ENCODE results near the gene PEA15. TPM values are rescaled to one million over a fixed set of nuclear protein-coding genes. Genes with fewer than 3 reads are reported as not detected.

The PEA15 gene
- total RNA-seq, 2 donors from 2014 or later = 19.6 to 21.6 TPM

DNA sequence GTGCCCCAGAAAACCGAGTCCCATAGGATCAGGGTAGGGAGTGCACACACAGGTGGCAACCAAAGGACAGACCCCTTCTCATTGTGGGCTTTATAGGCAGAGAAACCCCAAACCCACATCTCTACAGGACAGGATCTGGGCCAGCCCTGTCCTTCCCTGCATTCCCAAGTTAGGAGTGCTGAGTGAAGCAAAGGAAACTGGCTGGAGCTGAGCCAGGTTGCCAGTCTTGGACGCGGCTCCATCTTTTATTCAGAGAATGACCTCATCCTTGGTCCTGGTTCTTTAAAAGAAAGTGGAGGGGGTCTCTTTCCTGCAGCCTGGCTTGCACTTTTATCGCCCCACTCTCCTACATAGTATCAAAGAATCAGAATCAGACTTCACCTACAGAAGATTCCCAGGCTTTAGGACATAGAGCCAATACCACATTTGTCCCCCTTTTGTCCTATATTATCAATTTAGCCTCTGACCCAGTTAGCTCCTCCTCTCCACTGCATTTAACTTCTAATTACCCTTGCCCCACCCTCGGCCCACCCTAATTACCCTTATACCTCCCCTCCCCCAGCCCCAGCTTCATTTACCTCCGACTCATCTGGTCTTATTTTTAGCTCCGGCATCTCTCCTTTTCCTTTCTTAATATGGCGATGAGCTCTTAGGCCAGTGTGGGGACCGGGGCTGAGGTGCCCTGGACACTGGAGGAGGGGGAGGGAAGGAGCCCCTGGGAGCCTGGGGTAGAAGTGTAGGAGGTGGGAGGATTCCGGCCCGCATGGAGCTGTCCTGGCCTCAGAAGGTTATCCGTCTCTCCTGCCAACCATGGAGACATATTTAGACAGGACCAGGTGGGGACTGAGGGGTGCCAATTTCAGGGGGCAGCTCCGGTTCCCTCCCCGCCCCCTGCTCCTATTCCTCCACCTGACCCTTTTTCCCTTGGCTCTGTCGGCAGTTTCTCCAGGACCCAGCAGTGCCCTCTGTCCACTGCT lies 15.2 kb upstream of the PEA15 start, which contains the start of gene CASQ1:
CASQ1 (plus strand) TSS at position 927 of the 977 bp plus-strand sequence. CDS start 177 bp downstream, outside the sequence.
- H3K4me1 Mint-ChIP-seq = peaks cover 2% of the 10 kb centered on the region
- DNase-seq = no peak
- no peaks in the 10 kb centered on the region for H3K9me3 ChIP-seq (ENCODE audit: control insufficient read depth, low read length, poor library complexity, severe bottlenecking)
- no peak for ATAC-seq
- peaks cover 19% of the 10 kb centered on the region for H3K27me3 Mint-ChIP-seq
- H3K27ac Mint-ChIP-seq = no peak within 1 kb of the TSS
- no peak within 1 kb of the TSS for H3K4me3 Mint-ChIP-seq
- H3K36me3 Mint-ChIP-seq (ENCODE audit: low read depth) = peaks cover 3% of the 10 kb centered on the region

DNA sequence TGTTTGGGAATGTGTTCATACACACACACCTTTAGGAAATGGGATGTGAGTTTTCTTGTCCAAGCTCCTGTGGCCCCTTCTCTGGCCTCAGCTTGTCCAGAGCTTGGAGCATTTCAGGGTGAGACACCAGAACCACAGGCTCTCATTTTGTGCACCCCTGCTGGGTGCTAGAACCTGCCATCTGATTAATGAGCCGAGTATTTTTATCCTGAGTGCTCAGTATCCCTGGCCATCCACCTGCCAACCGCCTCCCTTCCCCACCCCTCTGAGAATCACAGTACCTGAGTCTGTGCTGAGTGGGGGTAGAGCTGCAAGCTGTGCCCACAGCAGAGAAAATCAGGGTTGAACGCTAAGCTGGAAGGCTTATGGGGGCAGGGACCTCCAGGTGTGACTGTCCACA lies 13.4 kb upstream of the PEA15 start:
- ATAC-seq (no peak), DNase-seq (no peak)
- H3K4me1 Mint-ChIP-seq = no peaks in the 10 kb centered on the region
- no peak overlapping the region for H3K27ac Mint-ChIP-seq
- no peaks in the 10 kb centered on the region for H3K9me3 ChIP-seq (ENCODE audit: control insufficient read depth, low read length, poor library complexity, severe bottlenecking)
- peaks cover 13% of the 10 kb centered on the region for H3K27me3 Mint-ChIP-seq
- H3K4me3 Mint-ChIP-seq = no peak overlapping the region
- H3K36me3 Mint-ChIP-seq (ENCODE audit: low read depth) = no peaks in the 10 kb centered on the region

DNA sequence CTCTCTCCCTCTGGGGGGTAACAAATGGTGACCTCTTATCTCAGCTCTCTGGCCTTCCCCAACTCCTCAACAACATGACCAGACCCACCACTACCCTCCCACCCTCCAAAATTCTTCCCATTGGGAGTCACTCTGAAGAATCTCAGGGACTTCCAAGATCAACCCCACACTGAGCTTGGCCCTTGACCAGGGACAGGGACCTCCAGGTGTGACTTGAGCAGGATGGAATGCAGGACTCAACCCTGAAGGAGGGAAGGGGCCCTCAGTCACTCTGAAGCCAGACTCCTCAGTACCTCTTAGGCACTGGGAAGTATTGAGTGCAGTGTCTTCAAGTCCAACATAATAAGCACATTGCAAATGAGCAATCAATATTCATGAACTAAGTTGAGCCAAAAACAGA lies 12.9 kb upstream of the PEA15 start:
- ATAC-seq (no peak), DNase-seq (no peak)
- Mint-ChIP-seq H3K27ac (no peak overlapping the region), H3K4me1 (no peaks in the 10 kb centered on the region), H3K27me3 (peaks cover 10% of the 10 kb centered on the region), H3K4me3 (peak overlapping the region; percentile 56), H3K36me3 (ENCODE audit: low read depth) (no peaks in the 10 kb centered on the region)
- no peaks in the 10 kb centered on the region for H3K9me3 ChIP-seq (ENCODE audit: control insufficient read depth, low read length, poor library complexity, severe bottlenecking)

DNA sequence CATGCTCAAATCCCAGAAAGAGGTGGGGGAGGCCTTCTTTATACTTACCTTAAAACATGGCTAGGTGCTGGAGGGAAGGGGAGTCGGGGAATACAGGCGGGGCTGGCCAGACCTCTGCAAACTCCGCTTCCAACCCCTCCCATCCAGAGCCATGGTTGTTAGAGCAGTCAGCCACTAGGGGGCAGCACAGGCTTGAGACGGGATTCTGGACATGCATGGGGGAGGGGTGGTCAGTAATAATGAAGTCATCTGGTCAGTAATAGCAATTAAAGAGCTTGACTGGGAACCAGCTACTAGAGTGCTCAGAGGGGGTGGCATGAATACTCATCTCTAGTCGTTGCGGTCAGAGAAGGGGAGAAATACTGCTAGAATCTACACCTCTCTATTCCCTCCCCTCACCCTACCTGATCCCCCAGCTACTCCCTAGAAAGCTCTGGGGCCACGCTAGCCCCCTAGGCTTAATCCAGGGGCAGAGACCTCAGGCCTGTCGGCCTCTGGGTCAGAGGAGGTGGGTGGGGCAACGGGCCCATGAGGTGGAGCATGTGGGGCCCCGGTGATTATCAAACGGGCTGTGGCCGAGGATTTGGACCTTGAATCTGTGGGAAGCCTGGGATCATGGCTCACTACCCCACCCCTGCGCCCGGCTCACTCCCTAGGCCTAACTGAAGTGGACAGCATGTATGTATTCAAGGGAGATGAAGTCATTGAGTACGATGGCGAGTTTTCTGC lies 11.9 kb upstream of the PEA15 start:
- DNase-seq = peak; percentile 63 to 81 (median 71)
- no peaks in the 10 kb centered on the region for H3K9me3 ChIP-seq (ENCODE audit: control insufficient read depth, low read length, poor library complexity, severe bottlenecking)
- peak; percentile 91 for ATAC-seq
- Mint-ChIP-seq H3K4me1 (no peaks in the 10 kb centered on the region), H3K27ac (no peak overlapping the region), H3K27me3 (peaks cover 7% of the 10 kb centered on the region), H3K36me3 (ENCODE audit: low read depth) (no peaks in the 10 kb centered on the region), H3K4me3 (no peak overlapping the region)

DNA sequence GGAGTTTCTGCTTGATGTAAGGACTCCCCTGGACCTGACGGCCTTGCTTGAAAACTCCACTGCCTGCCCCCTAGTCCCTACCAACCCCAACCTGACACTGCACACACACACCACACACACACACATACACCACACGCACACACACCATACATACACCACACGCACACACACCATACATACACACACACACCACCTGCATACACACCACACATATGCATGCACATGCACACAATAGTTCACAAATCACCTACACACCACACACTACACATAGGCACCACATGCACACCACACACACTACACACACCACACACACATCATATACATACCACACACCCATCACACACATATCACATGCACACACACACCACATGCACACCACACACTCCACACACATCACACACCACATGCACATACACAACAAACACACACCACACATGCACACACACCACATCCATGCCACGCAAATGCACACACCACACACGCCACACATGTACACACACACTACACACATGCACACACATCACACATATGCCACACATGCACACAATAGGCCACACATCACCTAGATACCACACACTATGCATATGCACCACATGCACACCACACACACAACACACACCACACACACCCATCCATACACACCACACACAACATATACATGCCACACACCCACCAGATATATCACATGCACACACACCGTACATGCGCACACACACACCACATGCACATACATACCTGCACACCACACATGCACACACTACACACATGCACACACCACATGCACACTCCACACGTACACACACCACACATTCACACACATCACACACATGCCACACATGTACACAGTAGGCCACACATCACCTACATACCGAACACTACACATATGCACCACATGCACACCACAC lies 11.1 kb upstream of the PEA15 start:
- Mint-ChIP-seq H3K4me1 (no peaks in the 10 kb centered on the region), H3K27me3 (peaks cover 3% of the 10 kb centered on the region), H3K27ac (no peak overlapping the region), H3K4me3 (no peak overlapping the region), H3K36me3 (ENCODE audit: low read depth) (no peaks in the 10 kb centered on the region)
- no peak for DNase-seq
- no peak for ATAC-seq
- H3K9me3 ChIP-seq (ENCODE audit: control insufficient read depth, low read length, poor library complexity, severe bottlenecking) = no peaks in the 10 kb centered on the region

DNA sequence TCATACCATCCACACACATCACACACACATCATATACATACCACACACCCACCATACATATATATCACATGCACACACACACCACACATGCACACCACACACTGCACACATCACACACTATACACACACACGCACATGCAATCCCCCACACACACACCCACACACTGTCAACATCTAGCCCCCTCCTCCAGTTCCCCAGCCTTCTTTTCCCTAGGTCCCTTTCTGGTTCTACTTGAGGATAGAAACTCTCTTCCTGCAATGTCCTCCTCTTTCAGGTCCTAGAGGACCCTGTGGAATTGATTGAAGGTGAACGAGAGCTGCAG lies 10.5 kb upstream of the PEA15 start:
- DNase-seq = no peak
- no peaks in the 10 kb centered on the region for H3K36me3 Mint-ChIP-seq (ENCODE audit: low read depth)
- no peak overlapping the region for H3K27ac Mint-ChIP-seq
- H3K27me3 Mint-ChIP-seq = no peaks in the 10 kb centered on the region
- no peak for ATAC-seq
- no peak overlapping the region for H3K4me3 Mint-ChIP-seq
- H3K4me1 Mint-ChIP-seq = no peaks in the 10 kb centered on the region
- H3K9me3 ChIP-seq (ENCODE audit: control insufficient read depth, low read length, poor library complexity, severe bottlenecking) = no peaks in the 10 kb centered on the region

DNA sequence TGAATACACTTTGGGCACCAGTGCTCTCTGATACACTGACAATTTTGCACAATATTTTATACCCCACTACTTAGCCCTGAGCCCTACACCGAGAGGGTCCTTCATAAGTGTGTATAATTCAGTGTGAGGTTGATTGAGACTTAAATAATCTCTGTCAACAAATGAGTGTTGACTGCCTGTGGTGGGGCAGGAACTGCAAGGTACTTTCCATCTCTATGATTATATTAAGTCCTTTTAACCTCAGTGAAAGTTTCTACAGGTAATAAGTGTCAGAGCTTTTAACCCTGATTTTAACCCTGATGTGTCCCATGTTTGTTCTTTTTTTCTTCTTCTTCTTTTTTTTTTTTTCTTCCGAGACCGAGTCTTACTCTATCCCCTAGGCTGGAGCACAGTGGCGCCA lies 9.0 kb upstream of the PEA15 start:
- ATAC-seq = no peak
- H3K9me3 ChIP-seq (ENCODE audit: control insufficient read depth, low read length, poor library complexity, severe bottlenecking) = no peaks in the 10 kb centered on the region
- H3K27me3 Mint-ChIP-seq = no peaks in the 10 kb centered on the region
- no peak for DNase-seq
- peaks cover 3% of the 10 kb centered on the region for H3K4me1 Mint-ChIP-seq
- H3K4me3 Mint-ChIP-seq = no peak overlapping the region
- no peak overlapping the region for H3K27ac Mint-ChIP-seq
- no peaks in the 10 kb centered on the region for H3K36me3 Mint-ChIP-seq (ENCODE audit: low read depth)

DNA sequence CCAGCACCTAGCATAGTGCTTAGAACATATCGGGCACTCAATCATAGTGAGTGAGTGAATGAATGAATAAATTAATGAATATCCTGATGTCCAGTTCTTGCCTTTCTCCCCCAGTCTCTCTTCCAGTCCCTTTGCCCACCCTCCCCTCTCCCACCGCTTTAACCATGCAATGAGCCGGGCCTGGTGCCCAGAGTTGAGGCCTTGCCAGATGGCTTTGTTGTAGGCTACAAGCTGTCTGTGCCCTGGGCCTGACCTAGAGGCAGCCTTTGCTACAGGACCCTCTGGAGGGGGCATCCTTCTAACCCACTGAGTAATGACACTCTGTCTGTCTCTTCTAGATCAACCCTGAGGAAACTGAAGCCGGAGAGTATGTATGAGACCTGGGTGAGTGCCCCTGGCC lies 8.0 kb upstream of the PEA15 start:
- H3K4me3 Mint-ChIP-seq = no peak overlapping the region
- H3K27me3 Mint-ChIP-seq = no peaks in the 10 kb centered on the region
- no peaks in the 10 kb centered on the region for H3K36me3 Mint-ChIP-seq (ENCODE audit: low read depth)
- no peaks in the 10 kb centered on the region for H3K9me3 ChIP-seq (ENCODE audit: control insufficient read depth, low read length, poor library complexity, severe bottlenecking)
- H3K27ac Mint-ChIP-seq = no peak overlapping the region
- DNase-seq = no peak
- peaks cover 5% of the 10 kb centered on the region for H3K4me1 Mint-ChIP-seq
- ATAC-seq = no peak

DNA sequence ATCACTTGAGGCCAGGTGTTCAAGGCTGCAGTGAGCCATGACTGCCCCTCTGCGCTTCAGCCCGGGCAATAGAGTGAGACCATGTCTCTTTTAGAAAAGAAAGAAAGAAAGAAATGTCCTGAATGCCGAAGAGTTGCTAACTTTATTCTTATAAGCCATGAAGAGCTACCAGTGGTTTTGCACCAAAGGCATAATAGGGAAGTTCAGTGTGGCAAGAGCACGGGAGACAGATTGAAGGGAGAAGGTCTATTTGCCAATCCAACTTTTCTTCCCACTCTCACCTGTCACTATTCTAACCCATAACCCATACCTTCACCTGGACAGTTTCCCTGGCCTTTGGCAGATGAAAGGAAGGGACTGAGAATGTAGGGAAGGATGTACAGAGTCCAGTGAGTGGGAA lies 4.4 kb upstream of the PEA15 start:
- DNase-seq = no peak
- Mint-ChIP-seq H3K36me3 (ENCODE audit: low read depth) (no peaks in the 10 kb centered on the region), H3K4me1 (peaks cover 14% of the 10 kb centered on the region), H3K27me3 (no peaks in the 10 kb centered on the region), H3K4me3 (no peak overlapping the region), H3K27ac (no peak overlapping the region)
- no peak for ATAC-seq
- H3K9me3 ChIP-seq (ENCODE audit: control insufficient read depth, low read length, poor library complexity, severe bottlenecking) = no peaks in the 10 kb centered on the region

DNA sequence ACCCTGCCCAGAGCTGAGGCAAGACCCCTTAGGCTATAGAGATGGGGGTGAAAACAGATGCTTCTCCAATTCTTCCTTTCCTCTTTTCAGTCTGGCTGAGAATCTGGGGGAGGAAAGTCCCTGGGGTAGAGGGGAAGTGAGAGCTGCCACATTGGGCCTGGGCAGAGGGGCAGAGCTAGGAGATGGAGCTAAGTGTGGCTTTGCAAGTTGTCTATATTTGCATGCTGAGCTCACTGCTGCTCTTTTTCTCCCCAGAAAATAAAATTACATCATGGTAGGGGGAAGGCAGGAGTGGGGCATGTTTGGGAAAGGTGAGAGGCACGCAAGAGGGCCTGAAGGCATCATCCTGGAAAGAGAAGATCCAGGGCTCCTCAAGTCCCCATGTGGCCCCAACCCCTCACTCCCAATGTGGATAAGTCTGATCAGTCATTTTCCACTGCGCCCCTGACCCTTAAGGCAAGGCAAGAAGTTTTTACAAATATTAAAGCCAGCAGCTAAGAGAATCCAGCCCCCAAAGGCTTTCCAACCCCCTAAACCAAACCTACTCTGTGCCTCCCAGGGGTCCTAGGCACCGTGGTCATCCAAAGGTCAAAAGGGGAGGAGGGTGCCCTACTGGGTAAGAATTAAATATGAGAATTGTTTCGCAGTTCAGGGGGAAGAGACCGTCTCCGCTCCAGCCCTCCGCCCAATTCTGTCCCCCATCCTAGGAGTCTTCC lies 500 bp upstream of the PEA15 start:
- H3K4me3 Mint-ChIP-seq = peak overlapping the region; percentile 93
- H3K27ac Mint-ChIP-seq = peak overlapping the region; percentile 92
- ATAC-seq = peak; percentile 66
- no peaks in the 10 kb centered on the region for H3K9me3 ChIP-seq (ENCODE audit: control insufficient read depth, low read length, poor library complexity, severe bottlenecking)
- DNase-seq = no peak
- no peaks in the 10 kb centered on the region for H3K36me3 Mint-ChIP-seq (ENCODE audit: low read depth)
- no peaks in the 10 kb centered on the region for H3K27me3 Mint-ChIP-seq
- H3K4me1 Mint-ChIP-seq = peaks cover 50% of the 10 kb centered on the region

DNA sequence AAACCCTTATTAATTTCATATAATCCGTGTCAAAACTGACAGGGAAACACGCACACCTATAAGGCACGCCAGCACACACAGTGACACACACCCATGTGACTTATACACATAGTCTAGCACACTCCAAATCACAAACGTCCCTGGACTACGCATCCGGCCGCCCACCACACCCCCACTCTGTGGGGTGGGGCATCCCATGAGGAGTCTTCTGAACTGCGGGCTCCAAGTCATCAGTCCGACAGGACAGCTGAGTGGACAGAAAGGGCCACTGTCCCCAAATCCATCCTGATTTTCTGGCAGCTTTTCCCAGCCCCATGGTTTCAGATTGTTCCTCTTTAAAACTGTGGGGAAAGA lies 829 bp downstream of the PEA15 start:
- H3K27me3 Mint-ChIP-seq = no peaks in the 10 kb centered on the region
- H3K27ac Mint-ChIP-seq = peak overlapping the region; percentile 92
- H3K9me3 ChIP-seq (ENCODE audit: control insufficient read depth, low read length, poor library complexity, severe bottlenecking) = no peaks in the 10 kb centered on the region
- peaks cover 56% of the 10 kb centered on the region for H3K4me1 Mint-ChIP-seq
- H3K36me3 Mint-ChIP-seq (ENCODE audit: low read depth) = no peaks in the 10 kb centered on the region
- DNase-seq = peak in 1 of 3 donors; percentile 31
- ATAC-seq = peak; percentile 59
- H3K4me3 Mint-ChIP-seq = peak overlapping the region; percentile 93

DNA sequence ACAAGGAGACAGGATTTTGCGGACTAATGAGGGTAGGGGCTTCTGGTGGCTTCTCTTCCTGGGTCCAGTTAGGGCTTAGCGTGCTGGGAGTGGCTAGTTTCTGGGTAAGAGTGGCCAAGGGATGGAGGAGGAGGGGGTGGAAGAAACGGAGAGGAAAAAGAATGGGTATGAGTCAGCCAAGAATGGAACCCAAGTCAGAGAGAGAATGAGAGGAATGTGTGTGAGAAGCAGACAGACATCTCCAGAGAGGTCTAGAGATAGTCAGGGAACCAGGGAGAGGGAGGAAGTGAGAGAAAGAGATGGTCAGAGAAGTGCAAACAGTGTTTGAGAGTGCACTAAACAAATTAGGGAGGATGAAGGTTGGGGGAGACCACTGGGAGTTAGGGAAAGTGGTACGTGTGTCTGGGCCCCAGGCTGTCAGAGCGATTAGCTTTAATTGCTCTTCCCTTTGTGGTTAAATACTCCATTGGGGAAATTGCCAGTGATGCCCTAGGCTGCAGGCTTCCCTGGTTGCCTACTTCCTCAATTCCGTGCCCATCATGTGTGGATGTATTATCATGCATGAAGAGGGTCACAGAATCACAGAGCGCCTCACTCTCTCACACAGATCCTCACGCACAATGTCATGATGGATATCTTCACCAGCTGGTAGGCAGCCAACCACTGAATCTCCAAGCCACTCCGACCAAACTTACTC lies 1.4 kb downstream of the PEA15 start:
- peaks cover 57% of the 10 kb centered on the region for H3K4me1 Mint-ChIP-seq
- H3K27ac Mint-ChIP-seq = peak overlapping the region; percentile 92
- DNase-seq (no peak), ATAC-seq (no peak)
- no peaks in the 10 kb centered on the region for H3K36me3 Mint-ChIP-seq (ENCODE audit: low read depth)
- no peaks in the 10 kb centered on the region for H3K27me3 Mint-ChIP-seq
- H3K9me3 ChIP-seq (ENCODE audit: control insufficient read depth, low read length, poor library complexity, severe bottlenecking) = no peaks in the 10 kb centered on the region
- H3K4me3 Mint-ChIP-seq = peak overlapping the region; percentile 93
